Heart left ventricle (tissue), 13 donors: ENCODE measurements around the gene ASAP2.

Source experiments
- CTCF ChIP-seq, 12 donors: fragments of 200-600 bp; sonication (generic) in 4 of 12; IDR thresholded peaks; one replicate each; pipeline versions ENCODE4 v1.5.0 to v1.8.0; 2018 to 2022; ENCODE audit warnings: antibody characterized with exemption in 12 of 12, mild to moderate bottlenecking in 5 of 12
- POLR2A ChIP-seq, 2 donors: fragments of 450-650 bp; IDR thresholded peaks; one replicate each; pipeline ENCODE4 v1.6.1; 2017; ENCODE audit warnings: antibody characterized with exemption in 2 of 2, mild to moderate bottlenecking in 2 of 2, moderate library complexity in 2 of 2
- donor health status: ischemic (EF 13 %, LVEDD 7.1; RV severe dilation, severe dysfunction).
- donor health status: DM: no; HTN: yes; CAD: no.
- donor health status: DM: no; HTN: no; CAD: no.
- donor health status: ischemic (EF 25% LVEDD 6.9; RV normal size, moderate dysfunction).
- donor health status: ischemic (EF 25% LVEDD 5.7; RV mildly dilated, moderate dysfunction).
- donor health status: ischemic (EF 35%, LVEDD 5.7; RV mildly dilated, moderate dysfunction).
- donor health status: nonischemic (EF 11% LVEDD 7.7; RV severe dilation, severe dysfunction).
- donor health status: DM: yes; HTN: yes; CAD: no.
- donor health status: PGD.
- donor health status: ischemic (EF 29% LVEDD 5.4; RV normal size, mild dysfunction).
- donor health status: nonischemic (EF 23%, LVEDD 6.1; RV moderate dilation, normal function).

GRCh38 chr2:9276901-9277451, 70.4 kb downstream of the ASAP2 start:
- TF ChIP-seq CTCF (IDR thresholded peaks at IDR 0.05) (no peak), POLR2A (IDR thresholded peaks at IDR 0.05) (no peak)
